WERI-Rb-1 (cell line): Measurements from ENCODE around the gene TAPT1.
A peak's percentile ranks its signal among the peaks of the same experiment; 100 is the strongest.

Source experiments
- DNase-seq: peaks from one replicate; pipeline ENCODE4 v3.0.0-alpha.2; 2020
- H3K27ac ChIP-seq: fragments of 250-450 bp; sonication (Bioruptor Pico); 2 replicates; pipeline ENCODE4 v1.5.1; 2020; ENCODE audit warnings: mild to moderate bottlenecking, moderate library complexity
- H3K27me3 ChIP-seq: fragments of 250-450 bp; sonication (Bioruptor Pico); 2 replicates; pipeline ENCODE4 v1.5.1; 2021; ENCODE audit warnings: mild to moderate bottlenecking, low read depth, moderate library complexity; ENCODE audit not compliant: insufficient read depth, severe bottlenecking
- H3K36me3 ChIP-seq: fragments of 250-450 bp; sonication (Bioruptor Pico); 2 replicates; pipeline ENCODE4 v1.5.1; 2020; ENCODE audit warnings: mild to moderate bottlenecking, moderate library complexity
- H3K4me3 ChIP-seq: 2 replicates; pipeline ENCODE4 v1.5.1; 2011; ENCODE audit warnings: low read depth, mild to moderate bottlenecking, control low read depth, low read length
- H3K9me3 ChIP-seq: fragments of 250-450 bp; sonication (Bioruptor Pico); 2 replicates; pipeline ENCODE4 v1.5.1; 2021; ENCODE audit warnings: mild to moderate bottlenecking, moderate library complexity; ENCODE audit not compliant: severe bottlenecking
- CTCF ChIP-seq: IDR thresholded peaks from 2 replicates; pipeline ENCODE4 v1.5.1; 2011; ENCODE audit warnings: low read depth, mild to moderate bottlenecking, control low read depth, inconsistent platforms, low read length

The TAPT1 gene

GRCh38 chr4:16268290-16268689 is 42.0 kb upstream of the TAPT1 start:
- Histone ChIP-seq H3K36me3 (no peaks in the 10 kb centered on the region), H3K27me3 (no peaks in the 10 kb centered on the region), H3K27ac (no peak overlapping the region), H3K9me3 (no peaks in the 10 kb centered on the region), H3K4me3 (no peak overlapping the region)
- no peak for DNase-seq
- TF ChIP-seq CTCF = no peak

- Histone ChIP-seq H3K36me3 (no peaks in the 10 kb centered on the region), H3K27me3 (no peaks in the 10 kb centered on the region), H3K4me3 (no peak overlapping the region), H3K27ac (no peak overlapping the region), H3K9me3 (no peaks in the 10 kb centered on the region)
- no peak for DNase-seq
- TF ChIP-seq CTCF = no peak
Observed at GRCh38 chr4:16267639-16268038, 41.4 kb upstream of the TAPT1 start.

- Histone ChIP-seq H3K27me3 (no peaks in the 10 kb centered on the region), H3K27ac (no peak overlapping the region), H3K9me3 (no peaks in the 10 kb centered on the region), H3K4me3 (no peak overlapping the region), H3K36me3 (no peaks in the 10 kb centered on the region)
- no peak for TF ChIP-seq CTCF
- no peak for DNase-seq
Observed at GRCh38 chr4:16265820-16266219, 39.5 kb upstream of the TAPT1 start.

- DNase-seq = no peak
- Histone ChIP-seq H3K27ac (no peak overlapping the region), H3K4me3 (no peak overlapping the region), H3K27me3 (no peaks in the 10 kb centered on the region), H3K9me3 (no peaks in the 10 kb centered on the region), H3K36me3 (no peaks in the 10 kb centered on the region)
- TF ChIP-seq CTCF = peak; percentile 30; the same call in 1 of the 2 replicates
Observed at GRCh38 chr4:16264798-16265197, 38.5 kb upstream of the TAPT1 start.

- TF ChIP-seq CTCF = no peak
- H3K9me3 ChIP-seq = no peaks in the 10 kb centered on the region
- DNase-seq = no peak
- no peaks in the 10 kb centered on the region for H3K36me3 ChIP-seq
- no peak overlapping the region for H3K27ac ChIP-seq
- H3K4me3 ChIP-seq = no peak overlapping the region
- no peaks in the 10 kb centered on the region for H3K27me3 ChIP-seq
Observed at GRCh38 chr4:16263056-16263455, 36.8 kb upstream of the TAPT1 start.

- H3K4me3 ChIP-seq = no peak overlapping the region
- no peaks in the 10 kb centered on the region for H3K9me3 ChIP-seq
- no peak for TF ChIP-seq CTCF
- DNase-seq = no peak
- H3K27me3 ChIP-seq = no peaks in the 10 kb centered on the region
- H3K36me3 ChIP-seq = no peaks in the 10 kb centered on the region
- no peak overlapping the region for H3K27ac ChIP-seq
Observed at GRCh38 chr4:16262188-16262587, 35.9 kb upstream of the TAPT1 start.
